ENCODE measurements around the gene RAB22A. TPM values are rescaled to one million over a fixed set of nuclear protein-coding genes. Genes with fewer than 3 reads are reported as not detected.

Gene RAB22A
- 6.8 to 12.6 TPM (median 10.0 TPM) in 5 replicates for total RNA-seq (2022; extraction: Qiagen RNA extraction; ENCODE audit: low read depth)

GRCh38 chr20:58309591-58310290 lies at the start of gene RAB22A:
Gene RAB22A, plus strand, starts transcription at chr20:58309715. Its CDS starts 262 bp downstream, at chr20:58309977.

GRCh38 chr20:58388882-58389323 lies 79.4 kb downstream of the RAB22A start, which contains the start of gene VAPB:
Gene VAPB, plus strand, starts transcription at chr20:58389229. Its CDS starts 231 bp downstream, at chr20:58389460.

Other genes with a start within 250 kb of the RAB22A start
- gene ANKRD60, start 81.1 kb upstream of the RAB22A start, total RNA-seq (2022; extraction: Qiagen RNA extraction; ENCODE audit: low read depth) = not detected in 5 replicates
- 48.3 to 63.7 TPM (median 51.0 TPM) in 5 replicates for gene VAPB, start 79.5 kb downstream of the RAB22A start, total RNA-seq (2022; extraction: Qiagen RNA extraction; ENCODE audit: low read depth)
- 0.07 to 0.12 TPM (median 0.09 TPM) in 4 of 5 replicates, not detected in the other for gene APCDD1L, start 205.7 kb downstream of the RAB22A start, total RNA-seq (2022; extraction: Qiagen RNA extraction; ENCODE audit: low read depth)